ENCODE results near the gene DNMBP. TPM values are rescaled to one million over a fixed set of nuclear protein-coding genes. Genes with fewer than 3 reads are reported as not detected.
A peak's percentile ranks its signal among the peaks of the same experiment; 100 is the strongest.
"Not testable (repeated sequence)": the region's sequence is repeated elsewhere in the genome, so short reads cannot be mapped to it uniquely, and the experiment has no call there.

The DNMBP gene
- polyA plus RNA-seq, 1 experiment: 16.3 TPM

DNA sequence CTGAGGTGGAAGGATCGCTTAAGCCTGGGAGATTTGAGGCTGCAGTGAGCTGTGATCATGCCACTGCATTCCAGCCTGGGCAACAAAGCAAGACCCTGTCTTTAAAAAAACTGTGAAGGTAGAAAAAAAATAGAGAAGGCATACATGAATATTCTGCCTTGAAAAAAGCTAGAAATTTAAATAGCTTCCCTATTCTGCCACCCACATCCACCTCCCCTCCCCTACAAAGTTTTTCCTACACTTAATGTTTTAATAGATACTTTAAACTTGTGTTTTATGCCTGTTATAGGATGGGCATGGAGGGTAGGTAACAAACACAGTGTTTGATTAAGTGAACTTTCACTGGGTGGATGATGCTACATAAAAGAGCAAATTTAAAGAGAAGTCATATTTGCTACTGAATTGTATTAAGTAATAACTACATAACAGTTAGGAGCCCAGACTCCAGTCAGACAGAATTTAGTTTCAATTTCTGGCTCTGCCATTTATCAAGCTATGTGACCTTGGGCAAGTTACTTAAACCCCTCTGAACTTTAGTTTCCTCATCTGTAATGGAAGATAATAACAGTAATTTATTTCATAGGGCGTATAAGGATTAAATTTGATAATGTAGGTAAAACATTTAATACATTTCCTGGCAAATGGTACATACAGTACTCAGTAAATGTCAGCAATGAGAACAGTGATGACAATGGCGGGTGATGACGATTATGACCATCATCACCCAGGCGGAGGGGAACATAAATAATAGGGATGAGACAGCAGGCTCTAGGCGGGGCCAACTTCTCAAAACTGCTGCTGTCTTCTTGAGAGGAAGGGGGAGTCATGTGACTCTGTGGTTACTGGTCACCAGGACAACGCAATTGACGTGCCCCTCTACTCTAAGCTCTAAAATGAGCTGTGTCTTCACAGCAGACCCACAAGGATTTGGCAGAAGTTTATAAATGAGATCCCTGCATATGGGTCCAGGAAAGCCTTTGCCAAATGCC, 15.8 kb downstream of the DNMBP start:
- no peak for DNase-seq (ENCODE audit: low read depth)
- H3K36me3 ChIP-seq (ENCODE audit: control insufficient read depth, insufficient read depth, low read length): no peaks in the 10 kb centered on the region
- POLR2A ChIA-PET: no interaction called here
- no peaks in the 10 kb centered on the region for H3K27me3 ChIP-seq (ENCODE audit: control insufficient read depth, insufficient read depth, low read length)
- H3K4me3 ChIP-seq (ENCODE audit: low read depth, low read length): no peak overlapping the region
- TF ChIP-seq CTCF (IDR thresholded peaks at IDR 0.05; ENCODE audit: insufficient read depth, low read depth, low read length): no peak
- CTCF ChIA-PET: interaction anchor here (1.4 to 3.3 kb wide), 3 partner anchors 10 to 52 kb away, joined by 3 to 8 read pairs (median 4); partner anchors contain the start of gene DNMBP

GRCh38 chr10:99985637-99986036, 24.1 kb downstream of the DNMBP start:
- H3K36me3 ChIP-seq (ENCODE audit: control insufficient read depth, insufficient read depth, low read length); POLR2A ChIA-PET; DNase-seq (ENCODE audit: low read depth); H3K27me3 ChIP-seq (ENCODE audit: control insufficient read depth, insufficient read depth, low read length); H3K4me3 ChIP-seq (ENCODE audit: low read depth, low read length): not testable (repeated sequence)
- CTCF ChIA-PET: interaction anchor here (1.3 to 2.3 kb wide), 2 partner anchors 11 to 24 kb away, joined by 5 to 9 read pairs; partner anchors contain the start of gene DNMBP

- H3K4me3 ChIP-seq (ENCODE audit: low read depth, low read length): no peak overlapping the region
- H3K36me3 ChIP-seq (ENCODE audit: control insufficient read depth, insufficient read depth, low read length): no peaks in the 10 kb centered on the region
- DNase-seq (ENCODE audit: low read depth): no peak
- ChIA-PET CTCF (interaction anchor here (1.1 to 2.3 kb wide), 6 partner anchors 9 to 25 kb away, joined by 3 to 9 read pairs (median 6); partner anchors contain the start of gene DNMBP), POLR2A (no interaction called here)
- no peaks in the 10 kb centered on the region for H3K27me3 ChIP-seq (ENCODE audit: control insufficient read depth, insufficient read depth, low read length)
- TF ChIP-seq CTCF (IDR thresholded peaks at IDR 0.05; ENCODE audit: insufficient read depth, low read depth, low read length): no peak
Observed at GRCh38 chr10:99984211-99985034, 25.3 kb downstream of the DNMBP start.

- ChIA-PET CTCF (interaction anchor here (1.1 to 2.1 kb wide), 5 partner anchors 10 to 26 kb away, joined by 4 to 10 read pairs (median 6); partner anchors contain the start of gene DNMBP), POLR2A (interaction anchor here (0.6 to 0.7 kb wide), 2 partner anchors 9 to 23 kb away, joined by 4 to 12 read pairs; no protein-coding TSS in a partner anchor)
- H3K27me3 ChIP-seq (ENCODE audit: control insufficient read depth, insufficient read depth, low read length): no peaks in the 10 kb centered on the region
- no peaks in the 10 kb centered on the region for H3K36me3 ChIP-seq (ENCODE audit: control insufficient read depth, insufficient read depth, low read length)
- no peak for DNase-seq (ENCODE audit: low read depth)
- H3K4me3 ChIP-seq (ENCODE audit: low read depth, low read length): peak overlapping the region; percentile 14
- no peak for TF ChIP-seq CTCF (IDR thresholded peaks at IDR 0.05; ENCODE audit: insufficient read depth, low read depth, low read length)
Observed at GRCh38 chr10:99983280-99983988, 26.3 kb downstream of the DNMBP start.

- TF ChIP-seq CTCF (IDR thresholded peaks at IDR 0.05; ENCODE audit: insufficient read depth, low read depth, low read length): no peak
- DNase-seq (ENCODE audit: low read depth): no peak
- ChIA-PET CTCF (interaction anchor here (1.1 to 2.1 kb wide), 4 partner anchors 11 to 26 kb away, joined by 4 to 10 read pairs (median 7); partner anchors contain the start of gene DNMBP), POLR2A (interaction anchor here (0.6 to 0.7 kb wide), 2 partner anchors 10 to 23 kb away, joined by 4 to 12 read pairs; no protein-coding TSS in a partner anchor)
- Histone ChIP-seq H3K36me3 (ENCODE audit: control insufficient read depth, insufficient read depth, low read length) (no peaks in the 10 kb centered on the region), H3K4me3 (ENCODE audit: low read depth, low read length) (no peak overlapping the region), H3K27me3 (ENCODE audit: control insufficient read depth, insufficient read depth, low read length) (no peaks in the 10 kb centered on the region)
Observed at GRCh38 chr10:99982728-99983127, 27.0 kb downstream of the DNMBP start.

Data from BJ (cell line).